Measurements from ENCODE around the gene OR10A3. TPM values are rescaled to one million over a fixed set of nuclear protein-coding genes. Genes with fewer than 3 reads are reported as not detected.

Gene OR10A3
- total RNA-seq, 1 experiment from 2014 or later: not detected

DNA sequence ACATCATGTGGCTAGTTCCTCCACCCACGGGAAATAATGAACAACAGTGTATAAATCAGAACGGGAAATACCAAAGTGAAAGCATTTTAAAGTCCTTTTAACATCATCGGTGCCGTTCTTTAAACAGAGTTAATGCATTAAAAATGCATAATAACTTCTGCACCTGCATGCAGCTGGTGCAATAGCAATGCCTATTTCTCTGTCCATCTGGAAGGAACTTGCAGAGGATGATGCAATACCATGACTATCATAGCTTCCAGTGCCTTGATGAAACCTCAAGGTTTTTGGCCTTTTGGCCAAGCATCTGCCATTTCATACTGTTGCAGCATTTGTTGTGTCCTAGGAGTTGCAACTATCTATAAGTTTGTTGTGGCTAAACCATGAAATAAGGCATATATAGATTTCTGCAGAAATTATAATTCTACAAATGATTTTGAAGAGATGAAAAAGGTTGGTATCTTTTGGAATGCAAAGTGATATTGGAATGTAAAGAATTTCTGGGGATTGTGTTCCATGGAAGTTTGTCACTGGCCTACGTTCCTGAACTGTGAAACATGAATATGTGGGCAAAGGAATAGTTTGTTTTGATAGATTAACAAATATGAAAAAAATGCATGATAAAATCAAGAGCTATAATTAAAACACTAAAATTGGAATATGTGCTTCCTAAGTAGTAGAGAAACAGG, 35.9 kb upstream of the OR10A3 start:
- intact Hi-C loops (cut with micrococcal nuclease; ENCODE audit: unreplicated experiment): loop anchor here (1.0 to 2.0 kb wide), 2 partner anchors 41 to 71 kb away; no protein-coding TSS in a partner anchor
- H3K4me2 ChIP-seq: peak overlapping the region; percentile 72

DNA sequence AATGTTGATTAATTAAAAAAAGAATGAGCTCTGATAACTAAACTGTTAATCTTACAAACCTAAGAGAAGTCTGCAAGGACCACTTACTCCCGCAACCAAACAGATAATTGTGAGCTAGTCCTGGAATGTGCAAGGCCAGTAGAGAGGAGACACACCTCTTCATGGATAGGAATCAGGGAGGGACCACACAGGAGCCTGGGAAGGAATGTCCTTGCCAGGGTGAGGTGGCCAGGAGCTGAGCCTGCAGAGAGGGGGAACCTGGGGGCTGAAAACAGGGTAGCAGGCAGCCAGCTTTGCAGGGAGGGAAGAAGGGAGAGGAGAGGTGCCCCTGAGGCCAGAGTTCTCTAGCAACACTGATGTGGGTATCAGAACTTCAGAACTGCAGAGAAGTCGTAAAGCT, 33.2 kb upstream of the OR10A3 start:
- H2AFZ ChIP-seq: no peak overlapping the region
- H3K4me2 ChIP-seq: no peak overlapping the region
- ChIA-PET POLR2A (ENCODE audit: unreplicated experiment) (interaction anchor here (0.6 to 0.9 kb wide), 4 partner anchors 45 to 71 kb away, joined by 3 to 6 read pairs (median 4); no protein-coding TSS in a partner anchor), CTCF (interaction anchor here (0.6 to 2.5 kb wide), 3 partner anchors 12 to 75 kb away, joined by 3 to 11 read pairs (median 7); partner anchors contain the start of gene EIF3F)
- H3K27ac ChIP-seq: no peak overlapping the region
- intact Hi-C loops (cut with micrococcal nuclease; ENCODE audit: unreplicated experiment): no loop called here
- BruUV-seq (replicated peaks): no TSS peak
- H3K9me2 ChIP-seq (ENCODE audit: insufficient read depth): no peaks in the 10 kb centered on the region
- H3K4me1 ChIP-seq (replicated peaks; ENCODE audit: insufficient read depth): peaks cover 39% of the 10 kb centered on the region
- no peak overlapping the region for H3K4me3 ChIP-seq
- H3F3A ChIP-seq (ENCODE audit: insufficient read depth, low read depth): peaks cover 19% of the 10 kb centered on the region
- TF ChIP-seq EZH2 (IDR thresholded peaks at IDR 0.05; ENCODE audit: low read depth): no peak
- TF ChIP-seq, protein P1, sequence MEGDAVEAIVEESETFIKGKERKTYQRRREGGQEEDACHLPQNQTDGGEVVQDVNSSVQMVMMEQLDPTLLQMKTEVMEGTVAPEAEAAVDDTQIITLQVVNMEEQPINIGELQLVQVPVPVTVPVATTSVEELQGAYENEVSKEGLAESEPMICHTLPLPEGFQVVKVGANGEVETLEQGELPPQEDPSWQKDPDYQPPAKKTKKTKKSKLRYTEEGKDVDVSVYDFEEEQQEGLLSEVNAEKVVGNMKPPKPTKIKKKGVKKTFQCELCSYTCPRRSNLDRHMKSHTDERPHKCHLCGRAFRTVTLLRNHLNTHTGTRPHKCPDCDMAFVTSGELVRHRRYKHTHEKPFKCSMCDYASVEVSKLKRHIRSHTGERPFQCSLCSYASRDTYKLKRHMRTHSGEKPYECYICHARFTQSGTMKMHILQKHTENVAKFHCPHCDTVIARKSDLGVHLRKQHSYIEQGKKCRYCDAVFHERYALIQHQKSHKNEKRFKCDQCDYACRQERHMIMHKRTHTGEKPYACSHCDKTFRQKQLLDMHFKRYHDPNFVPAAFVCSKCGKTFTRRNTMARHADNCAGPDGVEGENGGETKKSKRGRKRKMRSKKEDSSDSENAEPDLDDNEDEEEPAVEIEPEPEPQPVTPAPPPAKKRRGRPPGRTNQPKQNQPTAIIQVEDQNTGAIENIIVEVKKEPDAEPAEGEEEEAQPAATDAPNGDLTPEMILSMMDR (conservative IDR thresholded peaks at IDR 0.05): no peak
- no peaks in the 10 kb centered on the region for H3K36me3 ChIP-seq (ENCODE audit: low read depth)
- no peaks in the 10 kb centered on the region for H3K9me3 ChIP-seq (ENCODE audit: insufficient read depth, low read depth)
- DNase-seq: peak in 1 of 2 experiments; percentile 34
- H4K20me1 ChIP-seq (ENCODE audit: insufficient read depth): no peaks in the 10 kb centered on the region
- no peaks in the 10 kb centered on the region for H3K79me2 ChIP-seq (ENCODE audit: low read depth)
- H3K27me3 ChIP-seq (ENCODE audit: insufficient read depth, low read depth): no peaks in the 10 kb centered on the region

More for the DNA sequence above, 35.9 kb upstream of the OR10A3 start:
- H3K27ac ChIP-seq: peak overlapping the region; percentile 91
- peak; percentile 26 to 88 for DNase-seq
- H3K4me1 ChIP-seq (replicated peaks; ENCODE audit: insufficient read depth): peaks cover 39% of the 10 kb centered on the region
- ChIA-PET POLR2A (ENCODE audit: unreplicated experiment) (interaction anchor here (0.5 to 0.7 kb wide), 5 partner anchors 51 to 373 kb away, joined by 3 to 6 read pairs (median 5); no protein-coding TSS in a partner anchor), CTCF (interaction anchor here (0.7 to 2.7 kb wide), 3 partner anchors 10 to 96 kb away, joined by 5 to 11 read pairs (median 9); partner anchors contain the start of gene EIF3F)
- H3K9me3 ChIP-seq (ENCODE audit: insufficient read depth, low read depth): no peaks in the 10 kb centered on the region
- peaks cover 19% of the 10 kb centered on the region for H3F3A ChIP-seq (ENCODE audit: insufficient read depth, low read depth)
- H2AFZ ChIP-seq: 0 out of 2 replicates have a peak overlapping the region, but pooled peaks have one; percentile 31
- no peaks in the 10 kb centered on the region for H3K27me3 ChIP-seq (ENCODE audit: insufficient read depth, low read depth)
- H3K4me3 ChIP-seq: peak overlapping the region; percentile 35; the same call in 1 of the 2 replicates
- H4K20me1 ChIP-seq (ENCODE audit: insufficient read depth): no peaks in the 10 kb centered on the region
- no peaks in the 10 kb centered on the region for H3K79me2 ChIP-seq (ENCODE audit: low read depth)
- H3K9me2 ChIP-seq (ENCODE audit: insufficient read depth): no peaks in the 10 kb centered on the region
- TF ChIP-seq, protein P1 (conservative IDR thresholded peaks at IDR 0.05): no peak
- no peak for TF ChIP-seq EZH2 (IDR thresholded peaks at IDR 0.05; ENCODE audit: low read depth)
- BruUV-seq (replicated peaks): no TSS peak
- no peaks in the 10 kb centered on the region for H3K36me3 ChIP-seq (ENCODE audit: low read depth)

DNA sequence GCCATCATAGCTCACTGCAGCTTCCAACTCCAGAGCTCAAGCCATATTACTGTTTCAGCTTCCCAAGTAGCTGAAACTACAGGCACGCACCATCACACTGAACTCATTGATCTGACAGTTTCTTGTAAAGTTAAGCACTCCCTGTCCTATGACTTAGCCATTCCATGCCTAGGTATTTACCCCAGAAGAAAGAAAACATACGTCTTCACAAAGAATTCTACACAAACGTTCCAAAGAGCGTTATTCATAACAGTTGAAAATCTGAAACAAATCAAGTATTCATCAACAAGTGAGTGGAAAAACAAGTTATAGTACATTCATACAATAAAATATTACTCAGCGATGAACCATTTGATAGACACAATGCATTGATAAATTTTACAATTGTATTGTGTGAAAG, 31.5 kb upstream of the OR10A3 start:
- BruUV-seq (replicated peaks): no TSS peak
- Histone ChIP-seq H2AFZ (no peak overlapping the region), H3K79me2 (ENCODE audit: low read depth) (no peaks in the 10 kb centered on the region), H4K20me1 (ENCODE audit: insufficient read depth) (no peaks in the 10 kb centered on the region), H3K4me2 (no peak overlapping the region), H3K27me3 (ENCODE audit: insufficient read depth, low read depth) (no peaks in the 10 kb centered on the region), H3K36me3 (ENCODE audit: low read depth) (no peaks in the 10 kb centered on the region), H3K4me3 (no peak overlapping the region), H3K27ac (no peak overlapping the region), H3K9me3 (ENCODE audit: insufficient read depth, low read depth) (no peaks in the 10 kb centered on the region), H3F3A (ENCODE audit: insufficient read depth, low read depth) (peaks cover 18% of the 10 kb centered on the region), H3K9me2 (ENCODE audit: insufficient read depth) (no peaks in the 10 kb centered on the region), H3K4me1 (replicated peaks; ENCODE audit: insufficient read depth) (peaks cover 33% of the 10 kb centered on the region)
- CTCF ChIA-PET: no interaction called here
- intact Hi-C loops (cut with micrococcal nuclease; ENCODE audit: unreplicated experiment): no loop called here
- POLR2A ChIA-PET (ENCODE audit: unreplicated experiment): interaction anchor here (0.6 kb wide), 1 partner anchor 1411 kb away, joined by 6 read pairs; no protein-coding TSS in a partner anchor
- no peak for TF ChIP-seq EZH2 (IDR thresholded peaks at IDR 0.05; ENCODE audit: low read depth)
- TF ChIP-seq, protein P1 (conservative IDR thresholded peaks at IDR 0.05): no peak
- no peak for DNase-seq

Measured in PC-9 (cell line).